GM12878 (cell line): Measurements from ENCODE around the gene CLRN3. TPM values are rescaled to one million over a fixed set of nuclear protein-coding genes. Genes with fewer than 3 reads are reported as not detected.

Source experiments
- ATAC-seq: fragments of 200-7000 bp; cut with Tn5 transposase; 3 replicates; pipeline ENCODE4 v1.9.1; 2020; ENCODE audit warnings: mild to moderate bottlenecking, moderate library complexity
- BruUV-seq: library from RNA; stranded (reverse); fragments of 400-500 nt; replicated peaks from 2 replicates; lab custom pipeline; 2021; lab: Mats Ljungman, UMichigan
- CTCF ChIA-PET: fragments of 300-600 bp; sonication (Branson Sonifier 250); formaldehyde crosslinking; extraction: SDS; loops from one replicate; lab custom pipeline; 2021; ENCODE audit warnings: inconsistent platforms; lab: Yijun Ruan, JAX
- POLR2A ChIA-PET: fragments of 350-600 bp; formaldehyde crosslinking; extraction: SDS; loops from one replicate; lab custom pipeline; 2021; ENCODE audit warnings: inconsistent platforms; lab: Charles Lee
- RAD21 ChIA-PET: fragments of 300-600 bp; sonication (Branson Sonifier 250); formaldehyde crosslinking; loops from one replicate; lab custom pipeline; 2023; ENCODE audit warnings: antibody characterized with exemption; ENCODE audit not compliant: unreplicated experiment; lab: Charles Lee
- SMC1A ChIA-PET: fragments of 300-600 bp; sonication (Branson Sonifier 250); formaldehyde crosslinking; loops from one replicate; lab custom pipeline; 2023; ENCODE audit not compliant: unreplicated experiment, uncharacterized antibody; lab: Charles Lee
- DNase-seq: peaks from one replicate; pipeline ENCODE4 v3.0.0-alpha.2; 2011; ENCODE audit warnings: low read depth, low spot score
- FAIRE-seq: peaks from 3 replicates; lab custom pipeline; 2011; peaks lifted over from hg19 to GRCh38; lab: Jason Lieb, UNC
- H2AFZ ChIP-seq: 2 replicates; pipeline ENCODE4 v1.6.0; 2011; ENCODE audit warnings: low read depth, low read length, control low read depth; ENCODE audit not compliant: control insufficient read depth
- H3K27ac ChIP-seq: 2 replicates; pipeline ENCODE4 v1.5.1; 2011; ENCODE audit warnings: control low read depth; ENCODE audit not compliant: control insufficient read depth, insufficient read depth
- H3K27me3 ChIP-seq, 2 experiments: replicated peaks in 1 of 2; 2 replicates each; pipeline versions ENCODE4 v1.6.0 to v1.6.1; 2011; ENCODE audit warnings: low read length in 1 of 2; ENCODE audit not compliant: control insufficient read depth in 2 of 2, insufficient read depth in 2 of 2
- H3K36me3 ChIP-seq, 2 experiments: 2 replicates each; pipeline ENCODE4 v1.5.1; 2011; ENCODE audit warnings: low read length in 1 of 2; ENCODE audit not compliant: control insufficient read depth in 2 of 2, insufficient read depth in 2 of 2
- H3K4me1 ChIP-seq: 2 replicates; pipeline ENCODE4 v1.6.1; 2011; ENCODE audit warnings: mild to moderate bottlenecking, low read length, moderate library complexity, mixed read lengths; ENCODE audit not compliant: control insufficient read depth, insufficient read depth
- H3K4me2 ChIP-seq: 2 replicates; pipeline ENCODE4 v1.6.0; 2011; ENCODE audit warnings: control low read depth; ENCODE audit not compliant: control insufficient read depth, insufficient read depth
- H3K4me3 ChIP-seq: fragments of 200-600 bp; sonication (generic); 2 replicates; pipeline ENCODE4 v1.5.1; 2016
- H3K79me2 ChIP-seq: 2 replicates; pipeline ENCODE4 v1.6.0; 2011; ENCODE audit warnings: low read length; ENCODE audit not compliant: control insufficient read depth, insufficient read depth
- H3K9ac ChIP-seq: 2 replicates; pipeline ENCODE4 v1.8.0; 2011; ENCODE audit warnings: low read length, control low read depth, mixed read lengths; ENCODE audit not compliant: control insufficient read depth, insufficient read depth
- H3K9me3 ChIP-seq: replicated peaks from 3 replicates; pipeline ENCODE4 v1.5.1; 2011; ENCODE audit warnings: mild to moderate bottlenecking, low read length; ENCODE audit not compliant: control insufficient read depth, insufficient read depth
- H4K20me1 ChIP-seq: 2 replicates; pipeline ENCODE4 v1.6.0; 2011; ENCODE audit not compliant: control insufficient read depth, insufficient read depth
- CHD1 ChIP-seq: IDR thresholded peaks from 2 replicates; pipeline ENCODE4 v1.6.1; 2012; ENCODE audit warnings: low read depth, low read length, improper control_type of control experiment
- HDAC2 ChIP-seq: fragments of 200-600 bp; sonication (generic); IDR thresholded peaks from 2 replicates; pipeline ENCODE4 v1.6.1; 2017
- MEF2B ChIP-seq: fragments of 450-650 bp; IDR thresholded peaks from 2 replicates; pipeline ENCODE4 v1.6.1; 2018; ENCODE audit warnings: mild to moderate bottlenecking, moderate library complexity; ENCODE audit not compliant: partially characterized antibody, poor library complexity, severe bottlenecking
- MTA3 ChIP-seq: IDR thresholded peaks from 2 replicates; pipeline ENCODE4 v1.6.1; 2012; ENCODE audit warnings: low read length, inconsistent platforms, borderline replicate concordance
- NR2C2 ChIP-seq: IDR thresholded peaks from 2 replicates; pipeline ENCODE4 v1.6.1; 2011; ENCODE audit warnings: borderline replicate concordance, low read depth; ENCODE audit not compliant: control insufficient read depth, insufficient read length
- PAX5 ChIP-seq: IDR thresholded peaks from 2 replicates; pipeline ENCODE4 v1.6.1; 2011; ENCODE audit warnings: low read depth, low read length, borderline replicate concordance
- PML ChIP-seq: IDR thresholded peaks from 2 replicates; pipeline ENCODE4 v1.6.1; 2012; ENCODE audit warnings: low read length, inconsistent platforms
- SIN3A ChIP-seq: IDR thresholded peaks from 2 replicates; pipeline ENCODE4 v1.6.1; 2012; ENCODE audit warnings: low read depth, low read length, improper control_type of control experiment
- SMARCA5 ChIP-seq: fragments of 450-650 bp; IDR thresholded peaks from 2 replicates; pipeline ENCODE4 v1.6.1; 2017; ENCODE audit warnings: mild to moderate bottlenecking
- WGBS: methylation state at CpG from one replicate; pipeline ENCODE4 v1.1.6; 2016; ENCODE audit warnings: low lambda C conversion rate; ENCODE audit not compliant: insufficient replicate concordance, insufficient coverage; ENCODE audit errors: missing lambda C conversion rate; 5-methylcytosine and 5-hydroxymethylcytosine counted together
- in situ Hi-C: fragments of 300-500 bp; cut with MboI; formaldehyde crosslinking; loops from 9 replicates; pipeline ENCODE4 v1.14.3; 2018; ENCODE audit warnings: mixed read lengths
- intact Hi-C: fragments of 100-400 bp; cut with micrococcal nuclease; formaldehyde crosslinking; loops from one replicate; pipeline ENCODE4 v1.14.2; 2022; ENCODE audit not compliant: unreplicated experiment
- polyA plus RNA-seq, 11 experiments: library from polyadenylated mRNA; depleted of rRNA in 4 of 11; unstranded in 6 of 11; stranded (reverse) in 5 of 11; fragments of >200 nt; fragmentation: Nextera tagmentation in 4 of 11; fragmentation: Illumina TruSeq in 1 of 11; extraction: Ambion mirVana in 4 of 11; extraction: Trizol in 1 of 11; gene quantifications; 1 replicate in 1 of 11; 2 replicates in 10 of 11; pipeline versions ENCODE4 v1.2.1 to v1.2.3, GENCODE V29; 2011 to 2016; ENCODE audit warnings: inconsistent platforms in 2 of 11, missing spikeins in 2 of 11, low read depth in 1 of 11
- total RNA-seq, 4 experiments: library from RNA; depleted of rRNA in 3 of 4; stranded (reverse); fragments of >200 nt in 3 of 4; fragmentation: Illumina TruSeq in 1 of 4; extraction: Trizol in 1 of 4; gene quantifications; 2 replicates each; pipeline versions ENCODE4 v1.2.1 to v1.2.3, GENCODE V29; 2013 to 2021
- TF ChIP-seq, protein P1 (sequence below): IDR thresholded peaks from 2 replicates; pipeline ENCODE4 v1.6.1; 2012; ENCODE audit warnings: low read depth, low read length, improper control_type of control experiment

Gene CLRN3
- total and polyA plus RNA-seq, 10 of the 15 experiments (the other 5 are each of a cell fraction or from before 2014, with no cell fraction given) = not detected

DNA sequence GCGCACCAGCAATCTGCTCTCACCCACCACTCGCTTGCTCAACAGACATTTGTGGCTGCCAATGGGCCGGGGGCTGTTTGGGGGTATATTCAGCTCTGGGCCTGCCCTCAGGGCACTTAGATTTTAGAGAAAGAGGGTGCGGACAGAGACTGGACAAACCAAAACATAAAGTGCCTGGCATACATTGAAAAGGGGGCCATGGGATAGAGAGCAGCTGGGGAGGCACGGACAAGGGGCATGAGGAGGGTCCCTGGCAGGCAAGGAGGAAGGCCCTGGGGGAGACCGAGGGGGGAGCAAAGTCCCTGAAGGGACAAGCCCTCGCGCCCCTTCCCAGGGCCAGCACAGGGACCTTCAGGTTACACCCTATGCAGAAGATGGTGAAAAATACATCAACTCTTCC lies 43.5 kb downstream of the CLRN3 start:
- ChIA-PET POLR2A (no interaction called here), RAD21 (no interaction called here), CTCF (interaction anchor here (0.8 kb wide), 1 partner anchor 162 kb away, joined by 3 read pairs; no protein-coding TSS in a partner anchor)
- H3K27me3 ChIP-seq = no peaks in the 10 kb centered on the region
- no TSS peak for BruUV-seq
- no peak overlapping the region for H3K27ac ChIP-seq
- ATAC-seq (no peak), FAIRE-seq (no peak)
- H3K4me2 ChIP-seq = no peak overlapping the region
- intact Hi-C loops (no loop called here), in situ Hi-C loops (no loop called here)
- no peak overlapping the region for H2AFZ ChIP-seq
- H4K20me1 ChIP-seq = no peaks in the 10 kb centered on the region
- 51% methylated on average over 8 of the region's 8 CpGs for WGBS
- H3K4me1 ChIP-seq = peaks cover 5% of the 10 kb centered on the region
- H3K36me3 ChIP-seq = no peaks in the 10 kb centered on the region
- no peak for TF ChIP-seq PML
- TF ChIP-seq, all 136 proteins: peak for 0
- H3K9me3 ChIP-seq = no peaks in the 10 kb centered on the region
- no peak overlapping the region for H3K4me3 ChIP-seq
- no peaks in the 10 kb centered on the region for H3K79me2 ChIP-seq
- H3K9ac ChIP-seq = no peak overlapping the region
- SMC1A ChIA-PET = no interaction called here
- no peak for DNase-seq

DNA sequence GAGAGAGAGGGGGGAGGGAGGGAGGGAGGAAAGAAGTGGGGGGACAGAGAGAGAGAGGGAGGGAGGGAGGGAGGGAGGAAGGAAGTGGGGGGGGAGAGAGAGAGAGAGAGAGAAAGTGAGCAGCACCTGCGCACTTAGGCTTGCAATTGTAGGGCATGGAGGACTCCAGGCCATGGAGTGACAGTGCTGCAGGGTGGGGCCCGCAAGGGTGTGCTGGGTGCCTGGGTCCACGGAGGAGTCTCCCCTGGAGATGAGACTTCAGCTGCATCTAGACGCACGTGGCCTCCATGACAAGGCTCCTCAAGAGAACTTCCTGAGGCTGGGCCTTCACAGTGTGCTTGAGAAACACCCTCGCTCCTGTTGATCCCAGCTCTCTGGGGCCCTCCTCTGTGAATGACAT lies 44.5 kb downstream of the CLRN3 start:
- no peak overlapping the region for H3K4me3 ChIP-seq
- no peaks in the 10 kb centered on the region for H3K9me3 ChIP-seq
- H4K20me1 ChIP-seq = no peaks in the 10 kb centered on the region
- TF ChIP-seq CHD1 (no peak), SMARCA5 (no peak), HDAC2 (no peak), MEF2B (no peak), MTA3 (no peak), PAX5 (no peak), NR2C2 (no peak), SIN3A (no peak)
- TF ChIP-seq, protein P1, sequence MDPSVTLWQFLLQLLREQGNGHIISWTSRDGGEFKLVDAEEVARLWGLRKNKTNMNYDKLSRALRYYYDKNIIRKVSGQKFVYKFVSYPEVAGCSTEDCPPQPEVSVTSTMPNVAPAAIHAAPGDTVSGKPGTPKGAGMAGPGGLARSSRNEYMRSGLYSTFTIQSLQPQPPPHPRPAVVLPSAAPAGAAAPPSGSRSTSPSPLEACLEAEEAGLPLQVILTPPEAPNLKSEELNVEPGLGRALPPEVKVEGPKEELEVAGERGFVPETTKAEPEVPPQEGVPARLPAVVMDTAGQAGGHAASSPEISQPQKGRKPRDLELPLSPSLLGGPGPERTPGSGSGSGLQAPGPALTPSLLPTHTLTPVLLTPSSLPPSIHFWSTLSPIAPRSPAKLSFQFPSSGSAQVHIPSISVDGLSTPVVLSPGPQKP = no peak
- TF ChIP-seq, all 136 proteins: peak for 0
- DNase-seq = no peak
- ATAC-seq = no peak
- no peak for FAIRE-seq
- no peak overlapping the region for H3K27ac ChIP-seq
- in situ Hi-C loops = no loop called here
- no peak overlapping the region for H3K4me2 ChIP-seq
- H3K36me3 ChIP-seq = no peaks in the 10 kb centered on the region
- ChIA-PET CTCF (no interaction called here), RAD21 (no interaction called here), SMC1A (no interaction called here), POLR2A (no interaction called here)
- BruUV-seq = no TSS peak
- 69% methylated on average over 3 of the region's 6 CpGs for WGBS
- H3K79me2 ChIP-seq = no peaks in the 10 kb centered on the region
- no peak overlapping the region for H2AFZ ChIP-seq
- no peaks in the 10 kb centered on the region for H3K4me1 ChIP-seq
- intact Hi-C loops = no loop called here
- no peak overlapping the region for H3K9ac ChIP-seq
- H3K27me3 ChIP-seq = no peaks in the 10 kb centered on the region
